HEK293 (cell line): Measurements from ENCODE around the gene NCEH1.

ENCODE experiments used
- CTCF ChIA-PET: fragments of 350-600 bp; formaldehyde crosslinking; extraction: SDS; loops from one replicate; lab custom pipeline; 2021; ENCODE audit warnings: antibody characterized with exemption; lab: Yijun Ruan, JAX
- POLR2A ChIA-PET: fragments of 300-600 bp; formaldehyde crosslinking; extraction: SDS; loops from one replicate; lab custom pipeline; 2020; ENCODE audit warnings: antibody characterized with exemption, inconsistent platforms; lab: Yijun Ruan, JAX
- H3K27ac ChIP-seq: fragments of 200-500 bp; sonication (Bioruptor generic); 2 replicates; pipeline ENCODE4 v1.5.1; 2014; ENCODE audit warnings: low read depth, low read length, control low read depth, inconsistent platforms; ENCODE audit errors: extremely low read depth
- H3K36me3 ChIP-seq, 2 experiments: fragments of 200-500 bp in 1 of 2; sonication (Bioruptor generic) in 1 of 2; 1 replicate in 1 of 2; 2 replicates in 1 of 2; pipeline ENCODE4 v1.5.1; 2014 to 2017; ENCODE audit warnings: inconsistent platforms in 2 of 2, low read length in 2 of 2; ENCODE audit not compliant: control insufficient read depth in 2 of 2, insufficient read depth in 1 of 2
- H3K4me1 ChIP-seq: fragments of 200-500 bp; sonication (Bioruptor generic); 2 replicates; pipeline ENCODE4 v1.5.1; 2014; ENCODE audit warnings: mild to moderate bottlenecking, low read length, inconsistent platforms; ENCODE audit not compliant: control insufficient read depth, insufficient read depth
- H3K4me3 ChIP-seq: 2 replicates; pipeline ENCODE4 v1.5.1; 2011; ENCODE audit warnings: low read depth, mild to moderate bottlenecking, control low read depth, low read length, moderate library complexity
- H3K9me3 ChIP-seq: fragments of 200-500 bp; sonication (Bioruptor generic); 2 replicates; pipeline ENCODE4 v1.5.1; 2014; ENCODE audit warnings: low read depth, low read length, inconsistent platforms; ENCODE audit not compliant: control insufficient read depth, insufficient read depth
- FEZF1 ChIP-seq: fragments of 450-650 bp; formaldehyde crosslinking; IDR thresholded peaks from 2 replicates; pipeline ENCODE4 v1.5.1; 2016; ENCODE audit warnings: missing biosample characterization, missing genetic modification characterization
- PRDM10 ChIP-seq: fragments of 450-650 bp; formaldehyde crosslinking; IDR thresholded peaks from 2 replicates; pipeline ENCODE4 v1.5.1; 2016; ENCODE audit warnings: missing biosample characterization, missing genetic modification characterization
- PRDM4 ChIP-seq: fragments of 450-650 bp; formaldehyde crosslinking; IDR thresholded peaks from 2 replicates; pipeline ENCODE4 v1.5.1; 2017; ENCODE audit warnings: missing biosample characterization, missing genetic modification characterization
- SALL2 ChIP-seq: fragments of 450-650 bp; formaldehyde crosslinking; IDR thresholded peaks from 2 replicates; pipeline ENCODE4 v1.5.0; 2017; ENCODE audit warnings: missing biosample characterization, mild to moderate bottlenecking, missing genetic modification characterization, borderline replicate concordance
- SCRT2 ChIP-seq: fragments of 450-650 bp; formaldehyde crosslinking; IDR thresholded peaks from 2 replicates; pipeline ENCODE4 v1.5.1; 2016; ENCODE audit warnings: missing biosample characterization, missing genetic modification characterization
- ZBTB1 ChIP-seq: fragments of 450-650 bp; formaldehyde crosslinking; IDR thresholded peaks from 2 replicates; pipeline ENCODE4 v1.5.1; 2016; ENCODE audit warnings: missing biosample characterization, missing genetic modification characterization
- ZBTB17 ChIP-seq: fragments of 450-650 bp; formaldehyde crosslinking; IDR thresholded peaks from 2 replicates; pipeline ENCODE4 v1.5.1; 2016; ENCODE audit warnings: missing biosample characterization, missing genetic modification characterization
- ZNF121 ChIP-seq: fragments of 450-650 bp; formaldehyde crosslinking; IDR thresholded peaks from 2 replicates; pipeline ENCODE4 v1.5.1; 2016; ENCODE audit warnings: missing biosample characterization, missing genetic modification characterization
- ZNF174 ChIP-seq: fragments of 450-650 bp; formaldehyde crosslinking; IDR thresholded peaks from 2 replicates; pipeline ENCODE4 v1.5.0; 2017; ENCODE audit warnings: missing biosample characterization, mild to moderate bottlenecking, missing genetic modification characterization
- ZNF24 ChIP-seq: fragments of 450-650 bp; formaldehyde crosslinking; IDR thresholded peaks from 2 replicates; pipeline ENCODE4 v1.5.1; 2016; ENCODE audit warnings: missing biosample characterization, missing genetic modification characterization
- ZNF324 ChIP-seq: fragments of 450-650 bp; formaldehyde crosslinking; IDR thresholded peaks from 2 replicates; pipeline ENCODE4 v1.5.1; 2016; ENCODE audit warnings: missing biosample characterization, missing genetic modification characterization
- ZNF354C ChIP-seq: fragments of 450-650 bp; formaldehyde crosslinking; IDR thresholded peaks from 2 replicates; pipeline ENCODE4 v1.5.1; 2016; ENCODE audit warnings: missing biosample characterization, missing genetic modification characterization, low read depth, borderline replicate concordance
- ZNF394 ChIP-seq: fragments of 450-650 bp; formaldehyde crosslinking; IDR thresholded peaks from 2 replicates; pipeline ENCODE4 v1.5.1; 2016; ENCODE audit warnings: missing biosample characterization, missing genetic modification characterization, mild to moderate bottlenecking, moderate library complexity, borderline replicate concordance
- ZNF600 ChIP-seq: fragments of 450-650 bp; formaldehyde crosslinking; IDR thresholded peaks from 2 replicates; pipeline ENCODE4 v1.5.1; 2016; ENCODE audit warnings: missing biosample characterization, missing genetic modification characterization
- ZNF654 ChIP-seq: fragments of 450-650 bp; formaldehyde crosslinking; IDR thresholded peaks from 2 replicates; pipeline ENCODE4 v1.5.1; 2016; ENCODE audit warnings: low read depth, missing biosample characterization, missing genetic modification characterization
- ZNF677 ChIP-seq: fragments of 450-650 bp; IDR thresholded peaks from 2 replicates; pipeline ENCODE4 v1.5.0; 2018; ENCODE audit warnings: missing biosample characterization, mild to moderate bottlenecking, missing genetic modification characterization, moderate library complexity
- ZSCAN30 ChIP-seq: fragments of 450-650 bp; IDR thresholded peaks from 2 replicates; pipeline ENCODE4 v1.5.1; 2018; ENCODE audit warnings: missing biosample characterization, mild to moderate bottlenecking, missing genetic modification characterization, moderate library complexity

NCEH1 gene

GRCh38 chr3:172647080-172647479 lies 63.8 kb downstream of the NCEH1 start:
- Histone ChIP-seq H3K9me3 (no peaks in the 10 kb centered on the region), H3K4me1 (peaks cover 7% of the 10 kb centered on the region), H3K36me3 (no peaks in the 10 kb centered on the region), H3K4me3 (no peak overlapping the region), H3K27ac (no peak overlapping the region)
- POLR2A ChIA-PET, result no interaction called here
- no peak for TF ChIP-seq ZNF394 (tag by site-specific recombination)
- TF ChIP-seq ZNF654 (tag by site-specific recombination), result no peak
- no peak for TF ChIP-seq ZNF354C (tag by site-specific recombination)
- no peak for TF ChIP-seq SALL2 (tag by site-specific recombination)
- TF ChIP-seq ZNF174, result no peak
- no peak for TF ChIP-seq ZNF24 (tag by site-specific recombination)
- no peak for TF ChIP-seq ZBTB1 (tag by site-specific recombination)
- CTCF ChIA-PET, result interaction anchor here (1.1 kb wide), 1 partner anchor 26 kb away, joined by 3 read pairs; no protein-coding TSS in a partner anchor

- H3K9me3 ChIP-seq, result no peaks in the 10 kb centered on the region
- TF ChIP-seq ZNF324 (tag by site-specific recombination) (no peak), ZBTB17 (tag by site-specific recombination) (peak; percentile 25; the same call in 1 of the 2 replicates), ZNF121 (tag by site-specific recombination) (no peak), SCRT2 (tag by site-specific recombination) (peak; percentile 81), PRDM10 (tag by site-specific recombination) (peak; percentile 20; the same call in 1 of the 2 replicates), ZSCAN30 (peak; percentile 68; the same call in 1 of the 2 replicates), ZNF600 (tag by site-specific recombination) (peak; percentile 66), ZNF677 (tag by site-specific recombination) (no peak), PRDM4 (tag by site-specific recombination) (no peak), FEZF1 (tag by site-specific recombination) (peak; percentile 23; the same call in 1 of the 2 replicates)
- peaks cover 7% of the 10 kb centered on the region for H3K4me1 ChIP-seq
- no peak overlapping the region for H3K27ac ChIP-seq
- H3K36me3 ChIP-seq, result no peaks in the 10 kb centered on the region
- ChIA-PET CTCF (interaction anchor here (0.6 to 1.4 kb wide), 3 partner anchors 22 to 233 kb away, joined by 3 to 5 read pairs (median 3); no protein-coding TSS in a partner anchor), POLR2A (no interaction called here)
- H3K4me3 ChIP-seq, result no peak overlapping the region
Observed at GRCh38 chr3:172646439-172647015, 64.3 kb downstream of the NCEH1 start.
